Kidney epithelial cell (primary cell): ENCODE results near the gene RAB23. TPM values are rescaled to one million over a fixed set of nuclear protein-coding genes. Genes with fewer than 3 reads are reported as not detected.

Experiments
- DNase-seq: peaks from one replicate; pipeline ENCODE4 v3.0.0-alpha.2; 2010; ENCODE audit warnings: low read depth
- H3K27me3 ChIP-seq: 2 replicates; pipeline ENCODE4 v1.6.0; 2011; ENCODE audit warnings: low read length; ENCODE audit not compliant: control insufficient read depth, insufficient read depth
- H3K36me3 ChIP-seq: 2 replicates; pipeline ENCODE4 v1.5.1; 2011; ENCODE audit warnings: low read length; ENCODE audit not compliant: control insufficient read depth, insufficient read depth
- H3K4me3 ChIP-seq: 2 replicates; pipeline ENCODE4 v1.5.1; 2011; ENCODE audit warnings: low read depth, mild to moderate bottlenecking, control low read depth, low read length
- CTCF ChIP-seq: IDR thresholded peaks from 2 replicates; pipeline ENCODE4 v1.5.1; 2011; ENCODE audit warnings: mild to moderate bottlenecking, moderate library complexity, low read length, control low read depth, inconsistent platforms; ENCODE audit not compliant: insufficient read depth, poor library complexity, severe bottlenecking
- total RNA-seq: library from RNA; depleted of rRNA; stranded (reverse); fragments of >200 nt; gene quantifications from 2 replicates; pipeline ENCODE4 v1.2.3, GENCODE V29; 2015

Gene RAB23
- total RNA-seq: 16.5 and 21.5 TPM in 2 replicates

DNA sequence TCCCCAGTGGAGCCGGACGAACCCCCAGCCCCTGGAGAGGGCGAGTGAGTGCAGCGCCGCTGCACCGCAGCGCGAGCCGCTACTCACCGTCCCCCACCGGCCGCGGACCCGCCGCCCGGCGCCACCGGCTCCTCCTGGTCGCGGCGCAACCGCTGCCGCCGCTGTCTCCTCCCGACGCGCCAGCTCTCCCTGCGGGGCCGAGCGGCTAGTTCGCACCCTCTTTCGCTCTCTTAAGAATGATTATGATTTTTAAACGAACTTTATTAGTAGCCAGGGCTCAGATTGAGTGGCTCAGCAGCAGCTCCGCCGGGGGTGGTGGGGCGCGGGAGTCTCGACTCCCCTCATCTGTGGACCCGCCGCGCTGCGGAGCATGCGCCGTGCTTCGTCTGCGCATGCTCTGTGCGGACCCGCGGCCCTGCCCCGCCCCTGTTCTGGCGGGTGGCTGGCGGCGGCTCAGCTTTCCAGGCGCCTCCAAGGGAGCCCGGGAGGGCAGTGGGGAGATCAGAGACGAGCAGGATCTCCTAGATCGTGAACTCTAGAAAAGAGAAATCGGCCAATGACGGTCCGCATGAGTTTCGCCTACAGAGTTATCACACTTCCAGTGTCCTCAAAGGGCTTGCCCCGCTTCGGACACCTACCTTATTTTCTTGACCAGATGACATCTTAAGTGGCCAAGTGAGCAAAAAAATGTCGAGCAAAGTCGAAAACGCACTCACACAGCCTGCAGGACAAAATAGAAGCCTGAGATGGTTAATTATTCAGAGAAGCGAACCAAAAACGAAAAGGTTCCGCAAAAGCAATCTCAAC, at the start of gene RAB23:
Gene RAB23 (minus strand): TSS at position 372 of the 807 bp plus-strand sequence. CDS start 11,927 bp downstream, outside the sequence.
- no peak for DNase-seq
- Histone ChIP-seq H3K27me3 (no peaks in the 10 kb centered on the region), H3K36me3 (no peaks in the 10 kb centered on the region), H3K4me3 (peak within 1 kb of the TSS; percentile 82)
- no peak for TF ChIP-seq CTCF

GRCh38 chr6:57268294-57268640, 46.2 kb upstream of the RAB23 start:
- no peaks in the 10 kb centered on the region for H3K36me3 ChIP-seq
- TF ChIP-seq CTCF: no peak
- no peak overlapping the region for H3K4me3 ChIP-seq
- no peak for DNase-seq
- no peaks in the 10 kb centered on the region for H3K27me3 ChIP-seq

GRCh38 chr6:57267586-57268293, 45.6 kb upstream of the RAB23 start:
- TF ChIP-seq CTCF: peak; percentile 66

DNA sequence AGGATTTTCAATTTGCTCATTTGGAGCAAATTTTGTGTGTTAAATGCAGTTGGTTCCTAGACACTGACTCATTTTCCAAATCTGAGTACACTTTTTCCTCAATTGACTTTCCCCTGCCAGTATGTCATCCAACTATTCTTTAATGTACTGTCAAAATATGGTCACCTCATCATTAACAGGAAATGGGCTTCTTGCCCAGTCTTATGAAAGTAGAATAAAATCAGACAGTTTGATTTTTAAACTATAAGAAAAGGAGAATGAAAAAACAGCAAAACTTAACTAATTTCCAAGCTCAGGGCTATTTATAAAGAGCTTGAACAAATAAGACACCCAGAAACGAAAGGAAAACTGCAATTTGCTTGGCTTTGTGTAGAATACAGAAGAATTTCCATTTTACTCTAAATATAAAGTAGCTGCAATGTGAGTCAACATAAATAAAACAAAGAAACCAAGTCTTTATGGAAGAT, 43.7 kb upstream of the RAB23 start:
- TF ChIP-seq CTCF: no peak
- Histone ChIP-seq H3K4me3 (no peak overlapping the region), H3K27me3 (no peaks in the 10 kb centered on the region), H3K36me3 (no peaks in the 10 kb centered on the region)
- DNase-seq: no peak

More at GRCh38 chr6:57267586-57268293, 45.6 kb upstream of the RAB23 start:
- H3K36me3 ChIP-seq: no peaks in the 10 kb centered on the region
- peak; percentile 91 for DNase-seq
- no peaks in the 10 kb centered on the region for H3K27me3 ChIP-seq
- H3K4me3 ChIP-seq: no peak overlapping the region

- TF ChIP-seq CTCF: no peak
- no peak for DNase-seq
These were observed 41.6 kb upstream of the RAB23 start for GRCh38 chr6:57263739-57264138.

More at GRCh38 chr6:57263739-57264138, 41.6 kb upstream of the RAB23 start:
- no peak overlapping the region for H3K4me3 ChIP-seq
- no peaks in the 10 kb centered on the region for H3K27me3 ChIP-seq
- no peaks in the 10 kb centered on the region for H3K36me3 ChIP-seq
